ENCODE measurements around the gene IGFL1. TPM values are rescaled to one million over a fixed set of nuclear protein-coding genes. Genes with fewer than 3 reads are reported as not detected.
"Not testable (repeated sequence)": the region's sequence is repeated elsewhere in the genome, so short reads cannot be mapped to it uniquely, and the experiment has no call there.

The IGFL1 gene
- total RNA-seq, 1 experiment from 2014 or later: not detected

DNA sequence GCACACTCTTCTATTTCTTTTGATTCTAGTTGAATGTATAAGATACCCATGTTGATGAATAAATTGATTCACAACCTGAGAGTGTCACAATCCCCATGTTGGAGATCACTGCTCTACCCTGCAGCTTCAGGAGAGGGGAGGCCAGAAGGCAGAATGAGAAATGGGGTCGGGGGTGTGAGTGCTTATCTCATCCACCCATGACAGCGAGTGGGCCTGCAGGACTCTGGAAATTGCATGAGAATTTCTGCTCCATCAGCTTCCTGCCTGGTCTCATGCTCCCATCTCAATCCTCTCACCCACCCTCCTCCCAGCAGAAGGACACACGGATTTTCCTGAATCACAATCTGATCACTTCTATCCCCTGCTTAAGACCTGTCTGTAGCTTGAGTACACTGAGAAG, 22.9 kb upstream of the IGFL1 start:
- H3K27me3 ChIP-seq (ENCODE audit: insufficient read depth, low read length): 0 out of 2 replicates have a peak, but pooled peaks cover 3% of the 10 kb centered on the region
- H3K79me2 ChIP-seq (ENCODE audit: insufficient read depth, low read length): no peaks in the 10 kb centered on the region
- BruUV-seq (replicated peaks): no TSS peak
- TF ChIP-seq EGR1 (IDR thresholded peaks at IDR 0.05; ENCODE audit: low read depth) (no peak), YY1 (IDR thresholded peaks at IDR 0.05; ENCODE audit: extremely low read depth, insufficient replicate concordance, low read depth, low read length) (no peak), EZH2phosphoT487 (IDR thresholded peaks at IDR 0.05; ENCODE audit: borderline replicate concordance) (no peak), RAD21 (IDR thresholded peaks at IDR 0.05; ENCODE audit: low read depth) (no peak)
- TF ChIP-seq, protein P1, sequence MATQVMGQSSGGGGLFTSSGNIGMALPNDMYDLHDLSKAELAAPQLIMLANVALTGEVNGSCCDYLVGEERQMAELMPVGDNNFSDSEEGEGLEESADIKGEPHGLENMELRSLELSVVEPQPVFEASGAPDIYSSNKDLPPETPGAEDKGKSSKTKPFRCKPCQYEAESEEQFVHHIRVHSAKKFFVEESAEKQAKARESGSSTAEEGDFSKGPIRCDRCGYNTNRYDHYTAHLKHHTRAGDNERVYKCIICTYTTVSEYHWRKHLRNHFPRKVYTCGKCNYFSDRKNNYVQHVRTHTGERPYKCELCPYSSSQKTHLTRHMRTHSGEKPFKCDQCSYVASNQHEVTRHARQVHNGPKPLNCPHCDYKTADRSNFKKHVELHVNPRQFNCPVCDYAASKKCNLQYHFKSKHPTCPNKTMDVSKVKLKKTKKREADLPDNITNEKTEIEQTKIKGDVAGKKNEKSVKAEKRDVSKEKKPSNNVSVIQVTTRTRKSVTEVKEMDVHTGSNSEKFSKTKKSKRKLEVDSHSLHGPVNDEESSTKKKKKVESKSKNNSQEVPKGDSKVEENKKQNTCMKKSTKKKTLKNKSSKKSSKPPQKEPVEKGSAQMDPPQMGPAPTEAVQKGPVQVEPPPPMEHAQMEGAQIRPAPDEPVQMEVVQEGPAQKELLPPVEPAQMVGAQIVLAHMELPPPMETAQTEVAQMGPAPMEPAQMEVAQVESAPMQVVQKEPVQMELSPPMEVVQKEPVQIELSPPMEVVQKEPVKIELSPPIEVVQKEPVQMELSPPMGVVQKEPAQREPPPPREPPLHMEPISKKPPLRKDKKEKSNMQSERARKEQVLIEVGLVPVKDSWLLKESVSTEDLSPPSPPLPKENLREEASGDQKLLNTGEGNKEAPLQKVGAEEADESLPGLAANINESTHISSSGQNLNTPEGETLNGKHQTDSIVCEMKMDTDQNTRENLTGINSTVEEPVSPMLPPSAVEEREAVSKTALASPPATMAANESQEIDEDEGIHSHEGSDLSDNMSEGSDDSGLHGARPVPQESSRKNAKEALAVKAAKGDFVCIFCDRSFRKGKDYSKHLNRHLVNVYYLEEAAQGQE (IDR thresholded peaks at IDR 0.05; ENCODE audit: low read depth): no peak
- TF ChIP-seq, protein P2, sequence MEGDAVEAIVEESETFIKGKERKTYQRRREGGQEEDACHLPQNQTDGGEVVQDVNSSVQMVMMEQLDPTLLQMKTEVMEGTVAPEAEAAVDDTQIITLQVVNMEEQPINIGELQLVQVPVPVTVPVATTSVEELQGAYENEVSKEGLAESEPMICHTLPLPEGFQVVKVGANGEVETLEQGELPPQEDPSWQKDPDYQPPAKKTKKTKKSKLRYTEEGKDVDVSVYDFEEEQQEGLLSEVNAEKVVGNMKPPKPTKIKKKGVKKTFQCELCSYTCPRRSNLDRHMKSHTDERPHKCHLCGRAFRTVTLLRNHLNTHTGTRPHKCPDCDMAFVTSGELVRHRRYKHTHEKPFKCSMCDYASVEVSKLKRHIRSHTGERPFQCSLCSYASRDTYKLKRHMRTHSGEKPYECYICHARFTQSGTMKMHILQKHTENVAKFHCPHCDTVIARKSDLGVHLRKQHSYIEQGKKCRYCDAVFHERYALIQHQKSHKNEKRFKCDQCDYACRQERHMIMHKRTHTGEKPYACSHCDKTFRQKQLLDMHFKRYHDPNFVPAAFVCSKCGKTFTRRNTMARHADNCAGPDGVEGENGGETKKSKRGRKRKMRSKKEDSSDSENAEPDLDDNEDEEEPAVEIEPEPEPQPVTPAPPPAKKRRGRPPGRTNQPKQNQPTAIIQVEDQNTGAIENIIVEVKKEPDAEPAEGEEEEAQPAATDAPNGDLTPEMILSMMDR (IDR thresholded peaks at IDR 0.05 in 2 of 3, conservative IDR thresholded peaks at IDR 0.05 in 1 of 3; ENCODE audit: borderline replicate concordance in 1 of 3, insufficient read depth in 1 of 3, low read depth in 2 of 3, low read length in 2 of 3): no peak
- no peak overlapping the region for H3K27ac ChIP-seq (ENCODE audit: low read depth, low read length)
- H3K9me2 ChIP-seq (ENCODE audit: insufficient read depth): no peaks in the 10 kb centered on the region
- H3K4me2 ChIP-seq (ENCODE audit: low read length): no peak overlapping the region
- ChIA-PET RAD21 (ENCODE audit: low non-redundant PET in 1 of 2, low total read pairs in 2 of 2, uncharacterized antibody in 2 of 2, unreplicated experiment in 2 of 2) (no interaction called here), POLR2A (no interaction called here), CTCF (no interaction called here)
- intact Hi-C loops (cut with micrococcal nuclease): no loop called here
- H3K4me1 ChIP-seq (ENCODE audit: control insufficient read depth in 1 of 2, insufficient read depth in 2 of 2, low read length in 2 of 2): peaks cover 29 to 63% of the 10 kb centered on the region in 2 experiments
- no peak overlapping the region for H3K9ac ChIP-seq (ENCODE audit: low read length)
- no peak overlapping the region for H3K4me3 ChIP-seq (replicated peaks in 1 of 2; ENCODE audit: low read depth in 1 of 2, low read length in 2 of 2)
- H2AFZ ChIP-seq (ENCODE audit: low read depth, low read length, poor library complexity, severe bottlenecking): no peak overlapping the region
- no peak for DNase-seq (ENCODE audit: low read depth, low spot score)
- H3K36me3 ChIP-seq (ENCODE audit: control insufficient read depth in 1 of 2, insufficient read depth in 2 of 2, low read length in 2 of 2): no peaks in the 10 kb centered on the region
- H4K20me1 ChIP-seq (ENCODE audit: insufficient read depth): no peaks in the 10 kb centered on the region
- H3K9me3 ChIP-seq (ENCODE audit: control insufficient read depth in 1 of 2, insufficient read depth in 1 of 2, low read depth in 1 of 2, low read length in 2 of 2): no peaks in the 10 kb centered on the region
- ATAC-seq: no peak

DNA sequence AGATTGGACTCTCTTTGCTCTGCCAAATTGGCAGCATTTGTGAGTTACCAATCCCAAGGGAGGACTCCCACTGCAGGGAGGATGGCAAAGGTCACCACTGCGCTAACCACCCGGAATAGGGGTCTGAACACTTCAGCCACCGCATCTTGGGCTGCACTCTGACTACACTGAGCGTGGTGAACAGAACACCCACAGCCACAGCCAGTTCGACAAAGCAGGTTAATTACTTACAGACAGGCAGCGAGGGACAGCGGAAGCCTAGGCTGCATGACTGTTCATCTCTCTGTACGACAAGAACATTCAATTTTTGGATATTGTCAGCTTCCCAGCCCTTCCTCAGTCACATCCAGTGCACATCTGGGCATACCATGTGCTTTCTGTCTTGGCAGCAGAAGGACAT, 21.7 kb upstream of the IGFL1 start:
- H3K27me3 ChIP-seq (ENCODE audit: insufficient read depth, low read length); H3K27ac ChIP-seq (ENCODE audit: low read depth, low read length); H4K20me1 ChIP-seq (ENCODE audit: insufficient read depth); intact Hi-C loops (cut with micrococcal nuclease); H2AFZ ChIP-seq (ENCODE audit: low read depth, low read length, poor library complexity, severe bottlenecking); H3K9me2 ChIP-seq (ENCODE audit: insufficient read depth); H3K36me3 ChIP-seq (ENCODE audit: control insufficient read depth in 1 of 2, insufficient read depth in 2 of 2, low read length in 2 of 2); CTCF ChIA-PET; H3K79me2 ChIP-seq (ENCODE audit: insufficient read depth, low read length); H3K4me3 ChIP-seq (replicated peaks in 1 of 2; ENCODE audit: low read depth in 1 of 2, low read length in 2 of 2); POLR2A ChIA-PET; H3K9ac ChIP-seq (ENCODE audit: low read length); DNase-seq (ENCODE audit: low read depth, low spot score); H3K9me3 ChIP-seq (ENCODE audit: control insufficient read depth in 1 of 2, insufficient read depth in 1 of 2, low read depth in 1 of 2, low read length in 2 of 2); ATAC-seq; BruUV-seq (replicated peaks); RAD21 ChIA-PET (ENCODE audit: low non-redundant PET in 1 of 2, low total read pairs in 2 of 2, uncharacterized antibody in 2 of 2, unreplicated experiment in 2 of 2); H3K4me2 ChIP-seq (ENCODE audit: low read length): not testable (repeated sequence)
- H3K4me1 ChIP-seq (ENCODE audit: control insufficient read depth in 1 of 2, insufficient read depth in 2 of 2, low read length in 2 of 2): peaks cover 32 to 64% of the 10 kb centered on the region in 2 experiments
